Endothelial cell (in vitro differentiated cells): ENCODE results near the gene GNGT1. TPM values are rescaled to one million over a fixed set of nuclear protein-coding genes. Genes with fewer than 3 reads are reported as not detected.

Experiments
- DNase-seq: peaks from one replicate; pipeline ENCODE4 v3.0.0; 2021; ENCODE audit warnings: low spot score
- H3K27ac Mint-ChIP-seq: one replicate; pipeline ENCODE4 v1.8.0; 2021; ENCODE audit warnings: mixed read lengths, inconsistent platforms; ENCODE audit not compliant: unreplicated experiment
- H3K27me3 Mint-ChIP-seq: one replicate; pipeline ENCODE4 v1.8.0; 2021; ENCODE audit warnings: mild to moderate bottlenecking, moderate library complexity, mixed read lengths, inconsistent platforms; ENCODE audit not compliant: unreplicated experiment
- H3K36me3 Mint-ChIP-seq: one replicate; pipeline ENCODE4 v1.8.0; 2021; ENCODE audit warnings: mild to moderate bottlenecking, low read depth, mixed read lengths, inconsistent platforms; ENCODE audit not compliant: unreplicated experiment
- H3K4me1 Mint-ChIP-seq: one replicate; pipeline ENCODE4 v1.8.0; 2021; ENCODE audit warnings: mild to moderate bottlenecking, mixed read lengths, inconsistent platforms; ENCODE audit not compliant: unreplicated experiment
- H3K4me3 Mint-ChIP-seq: one replicate; pipeline ENCODE4 v1.8.0; 2021; ENCODE audit warnings: mild to moderate bottlenecking, mixed read lengths, inconsistent platforms; ENCODE audit not compliant: unreplicated experiment
- H3K9me3 Mint-ChIP-seq: one replicate; pipeline ENCODE4 v1.8.0; 2021; ENCODE audit warnings: mixed read lengths, inconsistent platforms; ENCODE audit not compliant: unreplicated experiment
- total RNA-seq: library from RNA; stranded (reverse); fragmentation: NEBNext Ultra II Directional; extraction: Animal tissue kit (Norgen Biotek cat#: 25700); gene quantifications from one replicate; pipeline ENCODE4 v1.2.1, GENCODE V29; 2021; ENCODE audit not compliant: unreplicated experiment
- TF ChIP-seq, protein P1 (sequence below): fragments of 200-600 bp; sonication (generic); IDR thresholded peaks from one replicate; pipeline ENCODE4 v1.5.0; 2021; ENCODE audit warnings: antibody characterized with exemption; ENCODE audit not compliant: unreplicated experiment

The GNGT1 gene
- total RNA-seq, 1 donor from 2014 or later = not detected

DNA sequence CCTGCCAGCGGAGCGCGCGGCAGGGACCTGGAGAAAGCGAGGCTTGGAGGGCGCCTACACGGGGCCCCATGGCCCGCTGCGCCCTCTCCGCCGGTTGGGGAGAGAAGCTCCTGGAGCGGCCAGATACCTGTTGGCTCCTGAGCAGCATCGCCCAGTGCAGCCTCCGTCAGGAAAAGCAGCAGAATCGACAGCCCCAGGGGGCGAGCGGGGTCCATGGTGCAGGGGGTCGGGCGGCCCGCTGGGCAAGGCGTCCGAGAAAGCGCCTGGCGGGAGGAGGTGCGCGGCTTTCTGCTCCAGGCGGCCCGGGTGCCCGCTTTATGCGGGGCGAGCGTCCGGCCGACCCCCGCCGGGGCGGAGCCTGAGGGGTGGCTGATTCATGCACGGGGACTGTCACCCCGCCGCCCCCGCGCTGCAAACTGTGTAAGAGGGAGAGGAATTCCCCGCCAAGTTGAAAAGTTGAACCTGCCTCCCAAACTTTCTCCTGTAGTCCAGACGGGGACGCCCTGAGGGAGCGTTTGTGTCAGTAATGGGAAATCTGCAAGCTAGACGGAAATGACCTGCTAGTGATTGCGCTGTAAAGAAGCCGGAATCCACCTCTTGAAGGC, 15.8 kb upstream of the GNGT1 start, which contains the start of gene TFPI2:
TFPI2 (minus strand) TSS at position 290 of the 605 bp plus-strand sequence; CDS start at position 215, 75 bp downstream.
- H3K27ac Mint-ChIP-seq = no peak within 1 kb of the TSS
- peak; percentile 38 for DNase-seq
- H3K36me3 Mint-ChIP-seq = peaks cover 5% of the 10 kb centered on the region
- H3K4me3 Mint-ChIP-seq = peak within 1 kb of the TSS; percentile 94
- peaks cover 3% of the 10 kb centered on the region for H3K27me3 Mint-ChIP-seq
- TF ChIP-seq, protein P1, sequence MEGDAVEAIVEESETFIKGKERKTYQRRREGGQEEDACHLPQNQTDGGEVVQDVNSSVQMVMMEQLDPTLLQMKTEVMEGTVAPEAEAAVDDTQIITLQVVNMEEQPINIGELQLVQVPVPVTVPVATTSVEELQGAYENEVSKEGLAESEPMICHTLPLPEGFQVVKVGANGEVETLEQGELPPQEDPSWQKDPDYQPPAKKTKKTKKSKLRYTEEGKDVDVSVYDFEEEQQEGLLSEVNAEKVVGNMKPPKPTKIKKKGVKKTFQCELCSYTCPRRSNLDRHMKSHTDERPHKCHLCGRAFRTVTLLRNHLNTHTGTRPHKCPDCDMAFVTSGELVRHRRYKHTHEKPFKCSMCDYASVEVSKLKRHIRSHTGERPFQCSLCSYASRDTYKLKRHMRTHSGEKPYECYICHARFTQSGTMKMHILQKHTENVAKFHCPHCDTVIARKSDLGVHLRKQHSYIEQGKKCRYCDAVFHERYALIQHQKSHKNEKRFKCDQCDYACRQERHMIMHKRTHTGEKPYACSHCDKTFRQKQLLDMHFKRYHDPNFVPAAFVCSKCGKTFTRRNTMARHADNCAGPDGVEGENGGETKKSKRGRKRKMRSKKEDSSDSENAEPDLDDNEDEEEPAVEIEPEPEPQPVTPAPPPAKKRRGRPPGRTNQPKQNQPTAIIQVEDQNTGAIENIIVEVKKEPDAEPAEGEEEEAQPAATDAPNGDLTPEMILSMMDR = no peak
- H3K9me3 Mint-ChIP-seq = no peaks in the 10 kb centered on the region
- H3K4me1 Mint-ChIP-seq = peaks cover 10% of the 10 kb centered on the region

DNA sequence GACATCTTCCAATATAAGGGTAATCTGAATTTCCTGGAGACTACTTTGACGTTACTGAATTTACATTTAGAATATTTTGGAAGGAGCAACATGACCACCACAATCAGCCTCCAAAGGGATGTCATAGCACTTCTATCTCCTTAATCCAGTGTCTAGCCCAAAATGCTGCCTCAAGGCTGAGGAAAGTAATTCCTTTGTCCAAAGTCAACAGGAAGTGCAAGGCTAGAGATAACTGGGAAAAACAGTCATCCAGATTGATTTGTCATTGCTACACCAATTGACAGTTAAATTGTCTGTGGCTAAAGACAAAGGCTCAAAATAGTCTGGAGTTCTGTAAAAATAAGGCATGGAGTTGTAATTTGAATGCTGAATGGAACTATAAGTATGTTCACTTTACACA, 11.9 kb upstream of the GNGT1 start:
- H3K9me3 Mint-ChIP-seq = no peaks in the 10 kb centered on the region
- no peak overlapping the region for H3K27ac Mint-ChIP-seq
- H3K27me3 Mint-ChIP-seq = peaks cover 3% of the 10 kb centered on the region
- H3K4me1 Mint-ChIP-seq = peaks cover 17% of the 10 kb centered on the region
- TF ChIP-seq, protein P1 = no peak
- peaks cover 5% of the 10 kb centered on the region for H3K36me3 Mint-ChIP-seq
- no peak overlapping the region for H3K4me3 Mint-ChIP-seq
- no peak for DNase-seq

DNA sequence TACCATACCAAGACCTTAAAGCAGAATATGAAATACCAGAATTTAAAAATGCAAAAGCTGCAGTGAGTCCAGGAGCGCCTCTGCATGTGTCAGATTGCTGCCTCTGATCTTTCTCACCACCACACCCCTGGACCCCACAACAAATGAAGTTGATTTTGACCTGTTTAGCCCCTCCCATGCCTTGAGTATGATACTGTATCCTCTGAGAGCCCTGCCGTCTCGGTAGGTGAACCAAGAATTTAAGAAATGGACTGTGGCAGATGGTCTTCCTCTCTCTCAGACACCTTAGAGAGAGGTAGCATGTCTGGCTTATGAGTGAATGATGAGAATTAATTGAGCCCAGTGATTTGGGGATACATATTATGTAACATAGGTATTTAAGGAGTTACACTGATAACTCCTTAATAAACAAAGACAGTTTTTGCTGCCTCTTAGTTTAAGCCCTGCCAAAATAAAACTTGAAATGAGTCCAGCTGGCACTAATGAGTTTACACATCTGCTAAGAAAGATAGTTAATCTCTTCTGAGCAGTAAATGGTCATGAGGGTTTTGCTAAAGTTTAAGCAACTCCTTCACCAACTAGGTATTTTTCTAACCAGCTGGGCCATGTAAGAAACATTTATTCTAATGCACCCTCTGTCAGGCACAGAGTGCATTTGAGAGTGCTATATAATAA, 11.3 kb upstream of the GNGT1 start:
- DNase-seq = no peak
- Mint-ChIP-seq H3K27ac (no peak overlapping the region), H3K36me3 (peaks cover under 1% of the 10 kb centered on the region), H3K4me3 (no peak overlapping the region), H3K9me3 (no peaks in the 10 kb centered on the region), H3K4me1 (peaks cover 15% of the 10 kb centered on the region), H3K27me3 (peaks cover 3% of the 10 kb centered on the region)
- TF ChIP-seq, protein P1 = no peak

DNA sequence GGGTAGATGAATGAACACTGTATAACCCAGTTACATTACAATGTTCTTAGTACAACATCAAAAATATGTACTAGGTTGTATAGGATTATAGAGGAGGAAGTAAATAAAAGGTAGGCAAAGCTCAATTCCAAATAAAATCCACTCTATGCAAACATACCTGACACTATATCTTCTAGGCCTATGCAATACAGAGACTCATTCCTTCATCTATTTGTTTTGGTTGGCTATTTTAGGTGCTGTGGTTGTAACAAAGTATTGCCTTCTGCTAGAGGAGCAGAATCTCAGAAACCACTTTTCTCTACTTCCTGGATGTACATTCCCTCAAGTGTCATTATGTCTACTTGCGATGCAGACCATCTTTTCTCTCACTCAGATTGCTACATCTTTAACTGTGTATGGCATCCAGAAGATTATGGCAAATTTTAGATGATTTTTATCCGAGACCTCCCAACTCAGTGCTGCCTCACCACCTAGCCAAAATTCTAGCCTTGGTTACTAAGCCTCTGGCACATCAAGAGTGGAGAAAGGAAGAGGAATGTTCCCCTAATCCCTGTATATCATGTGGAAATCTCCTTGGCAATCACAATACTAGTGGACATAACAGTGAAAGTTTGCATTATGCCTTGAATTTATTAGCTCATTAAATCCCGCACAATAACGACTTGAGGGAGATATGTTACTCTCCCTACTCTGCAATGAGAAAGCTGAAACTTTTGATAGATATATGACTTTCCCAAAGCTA, 10.3 kb upstream of the GNGT1 start:
- H3K36me3 Mint-ChIP-seq = no peaks in the 10 kb centered on the region
- H3K4me3 Mint-ChIP-seq = no peak overlapping the region
- no peak overlapping the region for H3K27ac Mint-ChIP-seq
- peaks cover 3% of the 10 kb centered on the region for H3K27me3 Mint-ChIP-seq
- DNase-seq = no peak
- H3K9me3 Mint-ChIP-seq = no peaks in the 10 kb centered on the region
- TF ChIP-seq, protein P1 = no peak
- H3K4me1 Mint-ChIP-seq = peaks cover 15% of the 10 kb centered on the region
